ENCODE results near the gene MINDY1. TPM values are rescaled to one million over a fixed set of nuclear protein-coding genes. Genes with fewer than 3 reads are reported as not detected.

Gene MINDY1
- total and polyA plus RNA-seq, 9 of the 15 experiments (the other 6 are each of a cell fraction or from before 2014, with no cell fraction given) = 0.49 to 11.0 (median 6.0) TPM

GRCh38 chr1:150976879-150977694 is 29.6 kb downstream of the MINDY1 start (continued):
- TF ChIP-seq ATF6 (CRISPR knock-in tag; IDR thresholded peaks at IDR 0.05) (no peak), CBFA2T3 (IDR thresholded peaks at IDR 0.05) (peak; percentile 95), SRSF3 (IDR thresholded peaks at IDR 0.05; ENCODE audit: insufficient read depth, low read length) (no peak), CREB3 (tag; conservative IDR thresholded peaks at IDR 0.05; ENCODE audit: low read depth) (peak; percentile 74; the same call in 1 of the 2 replicates), ZNF644 (tag; IDR thresholded peaks at IDR 0.05; ENCODE audit: low read depth) (no peak), ZNF347 (CRISPR knock-in tag; IDR thresholded peaks at IDR 0.05; ENCODE audit: low read depth) (no peak), ZNF232 (CRISPR knock-in tag; IDR thresholded peaks at IDR 0.05) (no peak), POLR2AphosphoS2 (IDR thresholded peaks at IDR 0.05; ENCODE audit: low read length) (no peak), RBM17 (IDR thresholded peaks at IDR 0.05; ENCODE audit: borderline replicate concordance, low read depth, low read length) (no peak), MTF1 (CRISPR knock-in tag; IDR thresholded peaks at IDR 0.05; ENCODE audit: borderline replicate concordance) (no peak), KLF6 (CRISPR knock-in tag; IDR thresholded peaks at IDR 0.05; ENCODE audit: borderline replicate concordance) (no peak), ZSCAN29 (IDR thresholded peaks at IDR 0.05) (no peak), POLR2A (conservative IDR thresholded peaks at IDR 0.05) (no peak; the same call in 1 of the 2 replicates), PTRF (tag; IDR thresholded peaks at IDR 0.05) (no peak), KAT7 (CRISPR knock-in tag; IDR thresholded peaks at IDR 0.05; ENCODE audit: borderline replicate concordance) (peak; percentile 86; the same call in 1 of the 2 replicates), STAT5A (IDR thresholded peaks at IDR 0.05; ENCODE audit: borderline replicate concordance, low read length) (peak; percentile 84), SMAD2 (IDR thresholded peaks at IDR 0.05; ENCODE audit: low read depth, low read length) (no peak), BRD9 (IDR thresholded peaks at IDR 0.05; ENCODE audit: low read depth, partially characterized antibody) (peak; percentile 93), ZNF445 (CRISPR knock-in tag; IDR thresholded peaks at IDR 0.05; ENCODE audit: low read depth) (no peak), IRF1 (CRISPR knock-in tag; IDR thresholded peaks at IDR 0.05; ENCODE audit: borderline replicate concordance) (no peak), ZNF224 (CRISPR knock-in tag; IDR thresholded peaks at IDR 0.05) (no peak), ATF3 (IDR thresholded peaks at IDR 0.05) (peak; percentile 80), ATF3 (CRISPR knock-in tag; conservative IDR thresholded peaks at IDR 0.05) (no peak; the same call in 1 of the 2 replicates), CC2D1A (IDR thresholded peaks at IDR 0.05) (no peak; the same call in 1 of the 2 replicates), ARNT (IDR thresholded peaks at IDR 0.05) (peak; percentile 54 to 81; a peak in 2 of 4 replicates), SRSF1 (IDR thresholded peaks at IDR 0.05; ENCODE audit: low read depth, low read length) (no peak)

Data from K562 (cell line).